Measurements from ENCODE around the gene FGF14.
"Not testable (repeated sequence)": the region's sequence is repeated elsewhere in the genome, so short reads cannot be mapped to it uniquely, and the experiment has no call there.

The FGF14 gene

GRCh38 chr13:101846701-101847100 is 555.1 kb downstream of the FGF14 start:
- no peak overlapping the region for H3K27ac ChIP-seq

GRCh38 chr13:101846249-101846648 is 555.6 kb downstream of the FGF14 start:
- H3K27ac ChIP-seq = no peak overlapping the region
- TF ChIP-seq CTCF (IDR thresholded peaks at IDR 0.05) (no peak), ZFX (IDR thresholded peaks at IDR 0.05; ENCODE audit: borderline replicate concordance) (no peak)

More at GRCh38 chr13:101846701-101847100, 555.1 kb downstream of the FGF14 start:
- no peak for TF ChIP-seq CTCF (IDR thresholded peaks at IDR 0.05)
- no peak for TF ChIP-seq ZFX (IDR thresholded peaks at IDR 0.05; ENCODE audit: borderline replicate concordance)

GRCh38 chr13:101845245-101846020 is 556.4 kb downstream of the FGF14 start:
- TF ChIP-seq ZFX (IDR thresholded peaks at IDR 0.05; ENCODE audit: borderline replicate concordance) = no peak
- TF ChIP-seq CTCF (IDR thresholded peaks at IDR 0.05) = no peak
- H3K27ac ChIP-seq = no peak overlapping the region

GRCh38 chr13:101841698-101842097 is 560.1 kb downstream of the FGF14 start:
- TF ChIP-seq CTCF (IDR thresholded peaks at IDR 0.05) (no peak), ZFX (IDR thresholded peaks at IDR 0.05; ENCODE audit: borderline replicate concordance) (no peak)
- H3K27ac ChIP-seq = no peak overlapping the region

GRCh38 chr13:101838323-101838722 is 563.5 kb downstream of the FGF14 start:
- no peak for TF ChIP-seq ZFX (IDR thresholded peaks at IDR 0.05; ENCODE audit: borderline replicate concordance)
- TF ChIP-seq CTCF (IDR thresholded peaks at IDR 0.05) = no peak

GRCh38 chr13:101837778-101838177 is 564.1 kb downstream of the FGF14 start:
- not testable (repeated sequence) for H3K27ac ChIP-seq

More at GRCh38 chr13:101838323-101838722, 563.5 kb downstream of the FGF14 start:
- no peak overlapping the region for H3K27ac ChIP-seq

GRCh38 chr13:101837288-101837687 is 564.6 kb downstream of the FGF14 start:
- no peak for TF ChIP-seq CTCF (IDR thresholded peaks at IDR 0.05)
- no peak for TF ChIP-seq ZFX (IDR thresholded peaks at IDR 0.05; ENCODE audit: borderline replicate concordance)
- H3K27ac ChIP-seq = no peak overlapping the region

Measured in 22Rv1 (cell line).